ENCODE results near the gene MARK4.

GRCh38 chr19:45297674-45298073 is 46.6 kb downstream of the MARK4 start:
- TF ChIP-seq REST (IDR thresholded peaks at IDR 0.05) (no peak), KDM1A (IDR thresholded peaks at IDR 0.05; ENCODE audit: low read depth) (no peak), POLR2A (IDR thresholded peaks at IDR 0.05; ENCODE audit: low read length) (no peak), MAX (IDR thresholded peaks at IDR 0.05) (no peak), RCOR1 (IDR thresholded peaks at IDR 0.05; ENCODE audit: low read depth, low read length) (no peak), EP300 (IDR thresholded peaks at IDR 0.05) (no peak), SREBF2 (IDR thresholded peaks at IDR 0.05) (no peak), RAD21 (conservative IDR thresholded peaks at IDR 0.05 in 1 of 2, IDR thresholded peaks at IDR 0.05 in 1 of 2) (no peak), FOXS1 (CRISPR knock-in tag; IDR thresholded peaks at IDR 0.05) (no peak), JUNB (IDR thresholded peaks at IDR 0.05) (no peak), ZFP36 (IDR thresholded peaks at IDR 0.05; ENCODE audit: borderline replicate concordance, partially characterized antibody) (no peak), FOSL2 (IDR thresholded peaks at IDR 0.05) (no peak), FOSL2 (CRISPR knock-in tag; IDR thresholded peaks at IDR 0.05) (no peak)
- TF ChIP-seq, protein P1, sequence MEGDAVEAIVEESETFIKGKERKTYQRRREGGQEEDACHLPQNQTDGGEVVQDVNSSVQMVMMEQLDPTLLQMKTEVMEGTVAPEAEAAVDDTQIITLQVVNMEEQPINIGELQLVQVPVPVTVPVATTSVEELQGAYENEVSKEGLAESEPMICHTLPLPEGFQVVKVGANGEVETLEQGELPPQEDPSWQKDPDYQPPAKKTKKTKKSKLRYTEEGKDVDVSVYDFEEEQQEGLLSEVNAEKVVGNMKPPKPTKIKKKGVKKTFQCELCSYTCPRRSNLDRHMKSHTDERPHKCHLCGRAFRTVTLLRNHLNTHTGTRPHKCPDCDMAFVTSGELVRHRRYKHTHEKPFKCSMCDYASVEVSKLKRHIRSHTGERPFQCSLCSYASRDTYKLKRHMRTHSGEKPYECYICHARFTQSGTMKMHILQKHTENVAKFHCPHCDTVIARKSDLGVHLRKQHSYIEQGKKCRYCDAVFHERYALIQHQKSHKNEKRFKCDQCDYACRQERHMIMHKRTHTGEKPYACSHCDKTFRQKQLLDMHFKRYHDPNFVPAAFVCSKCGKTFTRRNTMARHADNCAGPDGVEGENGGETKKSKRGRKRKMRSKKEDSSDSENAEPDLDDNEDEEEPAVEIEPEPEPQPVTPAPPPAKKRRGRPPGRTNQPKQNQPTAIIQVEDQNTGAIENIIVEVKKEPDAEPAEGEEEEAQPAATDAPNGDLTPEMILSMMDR (IDR thresholded peaks at IDR 0.05) = no peak
